ENCODE results near the gene LIPJ. TPM values are rescaled to one million over a fixed set of nuclear protein-coding genes. Genes with fewer than 3 reads are reported as not detected.
A peak's percentile ranks its signal among the peaks of the same experiment; 100 is the strongest.

The LIPJ gene
- total RNA-seq, 1 donor: 0.09 TPM

DNA sequence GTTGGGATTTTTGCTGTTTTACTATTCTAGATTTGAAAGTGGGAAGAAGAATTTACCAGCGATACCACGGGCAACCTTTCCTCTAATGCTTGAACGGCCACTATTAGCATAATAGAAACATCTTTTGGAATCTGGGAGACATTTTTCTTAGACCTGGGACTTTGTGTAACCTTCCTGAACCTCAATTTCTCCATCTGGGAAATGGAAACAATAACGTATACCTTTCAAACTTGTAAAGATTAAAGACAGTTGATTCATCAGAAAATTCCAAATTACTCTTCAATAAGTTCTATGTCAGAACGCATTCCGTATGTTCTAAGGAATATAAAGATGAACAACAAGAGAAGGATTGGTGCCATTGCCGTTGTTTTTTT, 3.0 kb upstream of the LIPJ start:
- DNase-seq (ENCODE audit: low read depth): no peak
- TF ChIP-seq, protein P1, sequence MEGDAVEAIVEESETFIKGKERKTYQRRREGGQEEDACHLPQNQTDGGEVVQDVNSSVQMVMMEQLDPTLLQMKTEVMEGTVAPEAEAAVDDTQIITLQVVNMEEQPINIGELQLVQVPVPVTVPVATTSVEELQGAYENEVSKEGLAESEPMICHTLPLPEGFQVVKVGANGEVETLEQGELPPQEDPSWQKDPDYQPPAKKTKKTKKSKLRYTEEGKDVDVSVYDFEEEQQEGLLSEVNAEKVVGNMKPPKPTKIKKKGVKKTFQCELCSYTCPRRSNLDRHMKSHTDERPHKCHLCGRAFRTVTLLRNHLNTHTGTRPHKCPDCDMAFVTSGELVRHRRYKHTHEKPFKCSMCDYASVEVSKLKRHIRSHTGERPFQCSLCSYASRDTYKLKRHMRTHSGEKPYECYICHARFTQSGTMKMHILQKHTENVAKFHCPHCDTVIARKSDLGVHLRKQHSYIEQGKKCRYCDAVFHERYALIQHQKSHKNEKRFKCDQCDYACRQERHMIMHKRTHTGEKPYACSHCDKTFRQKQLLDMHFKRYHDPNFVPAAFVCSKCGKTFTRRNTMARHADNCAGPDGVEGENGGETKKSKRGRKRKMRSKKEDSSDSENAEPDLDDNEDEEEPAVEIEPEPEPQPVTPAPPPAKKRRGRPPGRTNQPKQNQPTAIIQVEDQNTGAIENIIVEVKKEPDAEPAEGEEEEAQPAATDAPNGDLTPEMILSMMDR (IDR thresholded peaks at IDR 0.05; ENCODE audit: insufficient read depth, low read length): no peak
- peak overlapping the region; percentile 62 for H3K4me3 ChIP-seq (ENCODE audit: low read depth, low read length)

DNA sequence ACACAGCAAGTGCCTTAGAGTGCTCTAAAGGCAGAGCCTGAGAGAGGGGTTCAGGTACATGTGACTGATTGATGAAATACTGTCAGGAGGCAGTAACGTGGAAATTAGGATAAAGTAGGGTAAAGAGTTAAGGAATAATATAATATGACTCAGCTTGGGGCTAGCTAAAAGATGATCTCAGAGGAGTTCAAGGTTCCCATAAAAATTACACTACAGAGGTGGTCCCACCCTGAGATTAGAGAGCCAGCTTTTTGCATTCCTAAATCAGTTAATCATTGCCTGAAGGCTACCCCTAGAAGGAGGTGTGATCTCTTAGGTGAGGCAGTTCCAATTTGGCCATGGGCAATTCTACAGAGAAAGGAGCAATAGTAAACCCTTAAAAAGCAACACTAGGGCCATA, 5.8 kb downstream of the LIPJ start:
- TF ChIP-seq, protein P1 (IDR thresholded peaks at IDR 0.05; ENCODE audit: insufficient read depth, low read length): no peak
- H3K4me3 ChIP-seq (ENCODE audit: low read depth, low read length): no peak overlapping the region
- peak; percentile 2 for DNase-seq (ENCODE audit: low read depth)

DNA sequence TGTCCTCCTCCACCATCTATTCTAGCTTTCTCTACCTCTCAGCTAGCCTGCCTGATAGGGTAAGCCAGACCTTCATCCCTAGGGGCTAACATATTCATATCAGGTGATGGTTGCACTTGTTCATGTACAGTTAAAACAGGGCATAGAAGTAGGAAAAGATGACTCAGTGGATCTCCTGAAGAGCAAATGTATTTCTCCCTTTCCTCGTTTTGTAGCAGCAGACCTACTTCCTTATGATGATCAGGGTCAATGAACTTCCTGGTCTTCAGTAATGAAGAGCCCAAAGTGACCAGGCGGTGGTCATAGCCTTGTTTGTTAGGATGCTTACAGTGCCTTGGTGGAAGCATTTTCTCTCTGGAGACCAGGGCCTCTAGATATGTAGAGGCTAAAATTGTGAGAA, 6.3 kb downstream of the LIPJ start:
- TF ChIP-seq, protein P1 (IDR thresholded peaks at IDR 0.05; ENCODE audit: insufficient read depth, low read length): no peak
- DNase-seq (ENCODE audit: low read depth): no peak
- no peak overlapping the region for H3K4me3 ChIP-seq (ENCODE audit: low read depth, low read length)

DNA sequence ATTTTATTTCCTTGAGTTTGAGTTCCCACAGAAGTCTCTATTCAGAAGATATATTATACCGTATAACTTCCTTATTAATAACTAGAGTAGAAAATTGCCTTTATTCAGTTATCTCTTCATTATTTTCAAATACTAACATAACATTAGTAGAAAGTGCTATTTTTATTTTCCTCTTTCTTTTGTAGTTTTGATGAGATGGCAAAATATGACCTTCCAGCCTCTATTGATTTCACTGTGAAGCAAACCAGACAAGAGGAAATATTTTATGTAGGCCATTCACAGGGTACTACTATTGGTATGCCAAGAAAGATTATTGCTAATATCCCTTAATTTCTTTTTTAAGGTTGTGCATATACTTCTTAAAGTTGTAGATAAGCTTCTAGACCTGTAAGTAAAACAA, 7.9 kb downstream of the LIPJ start:
- TF ChIP-seq, protein P1 (IDR thresholded peaks at IDR 0.05; ENCODE audit: insufficient read depth, low read length): no peak
- H3K4me3 ChIP-seq (ENCODE audit: low read depth, low read length): no peak overlapping the region
- no peak for DNase-seq (ENCODE audit: low read depth)

DNA sequence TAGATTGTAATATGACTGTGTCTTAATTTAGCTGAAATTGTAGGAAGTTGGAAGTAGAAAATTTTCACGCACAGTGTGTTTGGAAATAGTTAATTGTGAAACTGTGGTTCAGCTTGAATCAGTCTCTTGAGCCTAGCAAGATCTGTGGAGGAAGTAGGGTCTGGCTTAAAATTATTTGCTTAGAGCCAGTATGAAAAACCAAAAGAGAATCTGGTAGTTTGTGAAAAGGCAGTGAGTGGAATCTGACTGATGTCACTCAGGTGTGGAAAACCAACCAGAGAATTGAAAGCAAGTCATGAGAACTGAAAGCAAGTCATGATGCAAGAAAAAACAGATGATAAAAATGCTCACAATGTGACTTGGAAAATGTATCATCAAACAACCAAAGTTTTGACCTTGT, 11.5 kb downstream of the LIPJ start:
- H3K4me3 ChIP-seq (ENCODE audit: low read depth, low read length): no peak overlapping the region
- TF ChIP-seq, protein P1 (IDR thresholded peaks at IDR 0.05; ENCODE audit: insufficient read depth, low read length): no peak
- no peak for DNase-seq (ENCODE audit: low read depth)

DNA sequence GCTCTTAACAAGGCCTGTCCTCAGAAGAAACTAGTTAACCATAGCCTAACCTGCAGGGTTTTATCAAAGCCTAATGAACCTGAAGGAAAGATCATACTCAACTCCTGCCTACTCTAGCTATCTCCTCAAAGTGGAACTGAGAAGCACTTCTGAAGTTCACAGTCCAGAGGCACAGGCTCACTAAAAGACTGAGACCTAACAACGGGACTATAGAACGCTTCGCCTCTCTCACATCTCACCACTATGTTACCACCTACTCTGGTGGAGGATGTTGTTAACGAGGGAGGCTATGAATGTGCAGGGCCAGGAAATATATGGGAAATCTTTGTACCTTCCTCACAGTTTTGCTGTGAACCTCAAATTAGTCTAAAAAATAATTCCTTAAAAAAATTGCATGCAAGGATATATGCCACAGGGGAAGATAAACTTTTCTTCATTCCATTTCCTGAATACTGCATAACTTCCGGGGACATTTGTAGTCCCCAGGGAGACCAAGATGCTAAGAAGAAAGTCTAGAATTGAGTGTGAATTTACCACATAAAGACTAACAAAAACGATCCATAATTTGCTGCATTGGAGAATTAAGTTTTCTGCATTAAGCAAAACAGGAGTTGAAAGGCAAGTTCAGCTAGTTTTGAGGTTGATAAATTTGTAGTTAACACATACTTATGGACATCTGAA, 21.6 kb downstream of the LIPJ start:
- no peak overlapping the region for H3K4me3 ChIP-seq (ENCODE audit: low read depth, low read length)
- DNase-seq (ENCODE audit: low read depth): no peak
- TF ChIP-seq, protein P1 (IDR thresholded peaks at IDR 0.05; ENCODE audit: insufficient read depth, low read length): no peak

DNA sequence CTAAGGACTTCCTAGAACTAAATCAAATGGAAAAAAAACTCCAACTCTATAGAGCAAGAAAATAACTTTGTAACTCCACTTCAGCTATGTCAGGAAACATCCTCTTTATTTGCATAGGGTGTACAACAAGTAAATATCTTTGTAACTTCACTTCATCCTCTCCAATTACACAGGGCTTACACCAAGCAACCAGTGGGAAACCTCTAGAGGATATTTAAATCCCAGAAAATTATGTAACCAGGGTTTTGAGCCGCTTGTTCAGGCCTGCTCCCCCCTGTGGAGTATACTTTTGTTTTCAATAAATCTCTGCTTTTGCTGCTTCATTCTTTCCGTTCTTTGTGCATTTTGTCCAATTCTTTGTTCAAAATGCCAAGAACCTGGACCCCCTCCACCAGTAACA, 22.2 kb downstream of the LIPJ start:
- TF ChIP-seq, protein P1 (IDR thresholded peaks at IDR 0.05; ENCODE audit: insufficient read depth, low read length): no peak
- H3K4me3 ChIP-seq (ENCODE audit: low read depth, low read length): no peak overlapping the region
- DNase-seq (ENCODE audit: low read depth): no peak
